ENCODE data around the gene FAM167B. TPM values are rescaled to one million over a fixed set of nuclear protein-coding genes. Genes with fewer than 3 reads are reported as not detected.

Gene FAM167B
- total RNA-seq, 5 donors from 2014 or later (not counting 1 experiment from before 2014, with no cell fraction given): 0.65 to 1.0 (median 0.95) TPM

GRCh38 chr1:32200226-32201010 lies 46.6 kb upstream of the FAM167B start, which contains the start of gene CCDC28B:
TSS of gene CCDC28B (plus strand) at chr1:32200595. CDS start at chr1:32201936, 1,341 bp downstream.
- peak within 1 kb of the TSS; percentile 93 for H3K27ac ChIP-seq (ENCODE audit: low read length)
- Mint-ChIP-seq H3K4me3 (peak within 1 kb of the TSS; percentile 85 to 91 (median 89)), H3K9me3 (no peaks in the 10 kb centered on the region), H3K36me3 (peaks cover 7% of the 10 kb centered on the region), H3K27ac (peak within 1 kb of the TSS; percentile 89 to 93), H3K4me1 (peaks cover 60 to 74% (median 61%) of the 10 kb centered on the region in 3 donors), H3K27me3 (no peaks in the 10 kb centered on the region)
- ChIA-PET POLR2A (interaction anchor here in 1 of 2 donors (0.5 to 0.6 kb wide), 2 partner anchors 102 to 765 kb away, joined by 3 to 7 read pairs; no protein-coding TSS in a partner anchor), CTCF (interaction anchor here in 1 of 2 donors (0.7 to 1.2 kb wide), 4 partner anchors 48 to 806 kb away, joined by 3 to 5 read pairs (median 4); no protein-coding TSS in a partner anchor)
- peak; percentile 49 to 57 (median 53) for ATAC-seq (replicated peaks in 1 of 4)
- WGBS (ENCODE audit: insufficient coverage): 0% methylated on average over 17 of the region's 34 CpGs
- peaks cover 27 to 66% of the 10 kb centered on the region in 2 experiments for H3K4me1 ChIP-seq (ENCODE audit: control insufficient read depth in 1 of 2, extremely low read depth in 1 of 2, insufficient read depth in 2 of 2, low read length in 2 of 2)
- H3K27me3 ChIP-seq (replicated peaks in 1 of 2; ENCODE audit: control insufficient read depth in 2 of 2, extremely low read depth in 1 of 2, insufficient read depth in 2 of 2, low read length in 1 of 2): no peaks in the 10 kb centered on the region
- peak; percentile 18 to 71 (median 42) for DNase-seq
- peaks cover 3 to 15% of the 10 kb centered on the region in 2 donors for H3K36me3 ChIP-seq (ENCODE audit: control insufficient read depth in 2 of 2, extremely low read depth in 1 of 2, insufficient read depth in 1 of 2, low read length in 1 of 2)
- H3K9me3 ChIP-seq: no peaks in the 10 kb centered on the region
- peak within 1 kb of the TSS; percentile 78 to 91 for H3K4me3 ChIP-seq (ENCODE audit: control insufficient read depth in 1 of 2, extremely low read depth in 1 of 2, low read length in 1 of 2)

- H3K27me3 Mint-ChIP-seq: no peaks in the 10 kb centered on the region
- peak overlapping the region; percentile 78 to 91 for H3K4me3 ChIP-seq (ENCODE audit: control insufficient read depth in 1 of 2, extremely low read depth in 1 of 2, low read length in 1 of 2)
- no peaks in the 10 kb centered on the region for H3K9me3 ChIP-seq
- H3K27me3 ChIP-seq (replicated peaks in 1 of 2; ENCODE audit: control insufficient read depth in 2 of 2, extremely low read depth in 1 of 2, insufficient read depth in 2 of 2, low read length in 1 of 2): no peaks in the 10 kb centered on the region
- peaks cover 20 to 66% of the 10 kb centered on the region in 2 experiments for H3K4me1 ChIP-seq (ENCODE audit: control insufficient read depth in 1 of 2, extremely low read depth in 1 of 2, insufficient read depth in 2 of 2, low read length in 2 of 2)
- H3K4me1 Mint-ChIP-seq: peaks cover 58 to 74% (median 58%) of the 10 kb centered on the region in 3 donors
- H3K36me3 ChIP-seq (ENCODE audit: control insufficient read depth in 2 of 2, extremely low read depth in 1 of 2, insufficient read depth in 1 of 2, low read length in 1 of 2): peaks cover 0 to 10% of the 10 kb centered on the region in 2 donors
- DNase-seq (peak; percentile 64 to 86 (median 76)), ATAC-seq (replicated peaks in 1 of 4) (peak; percentile 66 to 75 (median 70))
- ChIA-PET POLR2A (interaction anchor here in 1 of 2 donors (0.5 kb wide), 1 partner anchor 153 kb away, joined by 7 read pairs; no protein-coding TSS in a partner anchor), CTCF (interaction anchor here in 1 of 2 donors (0.7 to 1.2 kb wide), 4 partner anchors 47 to 806 kb away, joined by 3 to 5 read pairs (median 4); no protein-coding TSS in a partner anchor)
- WGBS (ENCODE audit: insufficient coverage): under 1% methylated on average over 13 of the region's 26 CpGs
- peak overlapping the region; percentile 89 to 93 for H3K27ac Mint-ChIP-seq
- no peaks in the 10 kb centered on the region for H3K9me3 Mint-ChIP-seq
- peaks cover 4% of the 10 kb centered on the region for H3K36me3 Mint-ChIP-seq
- H3K27ac ChIP-seq (ENCODE audit: low read length): peak overlapping the region; percentile 93
- peak overlapping the region; percentile 85 to 91 (median 89) for H3K4me3 Mint-ChIP-seq
These were observed 45.8 kb upstream of the FAM167B start for GRCh38 chr1:32201011-32201855.

GRCh38 chr1:32204943-32205361 lies 42.1 kb upstream of the FAM167B start:
- H3K27ac Mint-ChIP-seq: no peak overlapping the region
- H3K4me1 ChIP-seq (ENCODE audit: control insufficient read depth in 1 of 2, extremely low read depth in 1 of 2, insufficient read depth in 2 of 2, low read length in 2 of 2): peaks cover 13 to 59% of the 10 kb centered on the region in 2 experiments
- H3K9me3 Mint-ChIP-seq: no peaks in the 10 kb centered on the region
- H3K9me3 ChIP-seq: no peaks in the 10 kb centered on the region
- CTCF ChIA-PET: interaction anchor here in 1 of 2 donors (1.2 to 1.5 kb wide), 2 partner anchors 11 to 12 kb away, joined by 3 to 5 read pairs; no protein-coding TSS in a partner anchor
- no peaks in the 10 kb centered on the region for H3K27me3 Mint-ChIP-seq
- H3K4me3 Mint-ChIP-seq: peak overlapping the region; percentile 82 to 85 (median 84)
- peaks cover 37 to 60% (median 37%) of the 10 kb centered on the region in 3 donors for H3K4me1 Mint-ChIP-seq
- POLR2A ChIA-PET: no interaction called here
- WGBS (ENCODE audit: insufficient coverage): 84% methylated on average over 8 of the region's 26 CpGs
- H3K27ac ChIP-seq (ENCODE audit: low read length): peak overlapping the region; percentile 30
- no peaks in the 10 kb centered on the region for H3K36me3 Mint-ChIP-seq
- no peak for DNase-seq
- H3K4me3 ChIP-seq (ENCODE audit: control insufficient read depth in 1 of 2, extremely low read depth in 1 of 2, low read length in 1 of 2): peak overlapping the region; percentile 76 to 80
- no peak for ATAC-seq (replicated peaks in 1 of 4)
- H3K36me3 ChIP-seq (ENCODE audit: control insufficient read depth in 2 of 2, extremely low read depth in 1 of 2, insufficient read depth in 1 of 2, low read length in 1 of 2): peaks cover 0 to 10% of the 10 kb centered on the region in 2 donors
- H3K27me3 ChIP-seq (replicated peaks in 1 of 2; ENCODE audit: control insufficient read depth in 2 of 2, extremely low read depth in 1 of 2, insufficient read depth in 2 of 2, low read length in 1 of 2): no peaks in the 10 kb centered on the region

GRCh38 chr1:32205401-32206370 lies 41.3 kb upstream of the FAM167B start, which contains the start of gene IQCC:
TSS of gene IQCC (plus strand) at chr1:32205671. CDS start at chr1:32205682, 11 bp downstream.
- H3K4me3 Mint-ChIP-seq: peak within 1 kb of the TSS; percentile 82 to 85 (median 84)
- peak within 1 kb of the TSS; percentile 39 to 46 for H3K27ac Mint-ChIP-seq
- ATAC-seq (replicated peaks in 1 of 4) (peak; percentile 61 to 73 (median 70)), DNase-seq (peak; percentile 63 to 93 (median 80))
- CTCF ChIA-PET: interaction anchor here in 1 of 2 donors (0.6 to 1.5 kb wide), 4 partner anchors 10 to 85 kb away, joined by 3 to 5 read pairs (median 3); no protein-coding TSS in a partner anchor
- Histone ChIP-seq H3K9me3 (no peaks in the 10 kb centered on the region), H3K36me3 (ENCODE audit: control insufficient read depth in 2 of 2, extremely low read depth in 1 of 2, insufficient read depth in 1 of 2, low read length in 1 of 2) (peaks cover 0 to 10% of the 10 kb centered on the region in 2 donors), H3K4me3 (ENCODE audit: control insufficient read depth in 1 of 2, extremely low read depth in 1 of 2, low read length in 1 of 2) (peak within 1 kb of the TSS; percentile 76 to 80), H3K27me3 (replicated peaks in 1 of 2; ENCODE audit: control insufficient read depth in 2 of 2, extremely low read depth in 1 of 2, insufficient read depth in 2 of 2, low read length in 1 of 2) (no peaks in the 10 kb centered on the region), H3K27ac (ENCODE audit: low read length) (peak within 1 kb of the TSS; percentile 44), H3K4me1 (ENCODE audit: control insufficient read depth in 1 of 2, extremely low read depth in 1 of 2, insufficient read depth in 2 of 2, low read length in 2 of 2) (peaks cover 11 to 52% of the 10 kb centered on the region in 2 experiments)
- 5% methylated on average over 60 of the region's 77 CpGs for WGBS (ENCODE audit: insufficient coverage)
- peaks cover 32 to 55% (median 32%) of the 10 kb centered on the region in 3 donors for H3K4me1 Mint-ChIP-seq
- no peaks in the 10 kb centered on the region for H3K9me3 Mint-ChIP-seq
- no peaks in the 10 kb centered on the region for H3K27me3 Mint-ChIP-seq
- no peaks in the 10 kb centered on the region for H3K36me3 Mint-ChIP-seq
- POLR2A ChIA-PET: interaction anchor here (0.6 to 0.8 kb wide), 4 partner anchors 10 to 71 kb away, joined by 3 to 12 read pairs (median 3); no protein-coding TSS in a partner anchor

- no peak overlapping the region for H3K27ac Mint-ChIP-seq
- no peak for ATAC-seq (replicated peaks in 1 of 4)
These were observed 38.6 kb upstream of the FAM167B start for GRCh38 chr1:32208469-32208868.

More at GRCh38 chr1:32208469-32208868, 38.6 kb upstream of the FAM167B start:
- Histone ChIP-seq H3K36me3 (ENCODE audit: control insufficient read depth in 2 of 2, extremely low read depth in 1 of 2, insufficient read depth in 1 of 2, low read length in 1 of 2) (peaks cover 0 to 9% of the 10 kb centered on the region in 2 donors), H3K4me1 (ENCODE audit: control insufficient read depth in 1 of 2, extremely low read depth in 1 of 2, insufficient read depth in 2 of 2, low read length in 2 of 2) (peaks cover 3 to 31% of the 10 kb centered on the region in 2 experiments), H3K4me3 (ENCODE audit: control insufficient read depth in 1 of 2, extremely low read depth in 1 of 2, low read length in 1 of 2) (no peak overlapping the region), H3K27ac (ENCODE audit: low read length) (no peak overlapping the region), H3K9me3 (no peaks in the 10 kb centered on the region), H3K27me3 (replicated peaks in 1 of 2; ENCODE audit: control insufficient read depth in 2 of 2, extremely low read depth in 1 of 2, insufficient read depth in 2 of 2, low read length in 1 of 2) (no peaks in the 10 kb centered on the region)
- DNase-seq: no peak
- Mint-ChIP-seq H3K4me3 (no peak overlapping the region), H3K9me3 (no peaks in the 10 kb centered on the region), H3K27me3 (no peaks in the 10 kb centered on the region), H3K36me3 (no peaks in the 10 kb centered on the region), H3K4me1 (peaks cover 12 to 35% (median 17%) of the 10 kb centered on the region in 3 donors)
- POLR2A ChIA-PET: no interaction called here
- CTCF ChIA-PET: no interaction called here
- 98% methylated on average over 5 of the region's 6 CpGs for WGBS (ENCODE audit: insufficient coverage)

All from T-cell (primary cell).